HG03575 (cell line): ENCODE measurements around the gene ARL6IP4.
"Not testable (repeated sequence)": the region's sequence is repeated elsewhere in the genome, so short reads cannot be mapped to it uniquely, and the experiment has no call there.

Experiments
- ATAC-seq: cut with Tn5 transposase; IDR thresholded peaks from one replicate; pipeline ENCODE4 v1.9.1; 2021; ENCODE audit not compliant: unreplicated experiment, insufficient number of reproducible peaks, low FRiP score; ENCODE audit errors: extremely low read depth

The ARL6IP4 gene

DNA sequence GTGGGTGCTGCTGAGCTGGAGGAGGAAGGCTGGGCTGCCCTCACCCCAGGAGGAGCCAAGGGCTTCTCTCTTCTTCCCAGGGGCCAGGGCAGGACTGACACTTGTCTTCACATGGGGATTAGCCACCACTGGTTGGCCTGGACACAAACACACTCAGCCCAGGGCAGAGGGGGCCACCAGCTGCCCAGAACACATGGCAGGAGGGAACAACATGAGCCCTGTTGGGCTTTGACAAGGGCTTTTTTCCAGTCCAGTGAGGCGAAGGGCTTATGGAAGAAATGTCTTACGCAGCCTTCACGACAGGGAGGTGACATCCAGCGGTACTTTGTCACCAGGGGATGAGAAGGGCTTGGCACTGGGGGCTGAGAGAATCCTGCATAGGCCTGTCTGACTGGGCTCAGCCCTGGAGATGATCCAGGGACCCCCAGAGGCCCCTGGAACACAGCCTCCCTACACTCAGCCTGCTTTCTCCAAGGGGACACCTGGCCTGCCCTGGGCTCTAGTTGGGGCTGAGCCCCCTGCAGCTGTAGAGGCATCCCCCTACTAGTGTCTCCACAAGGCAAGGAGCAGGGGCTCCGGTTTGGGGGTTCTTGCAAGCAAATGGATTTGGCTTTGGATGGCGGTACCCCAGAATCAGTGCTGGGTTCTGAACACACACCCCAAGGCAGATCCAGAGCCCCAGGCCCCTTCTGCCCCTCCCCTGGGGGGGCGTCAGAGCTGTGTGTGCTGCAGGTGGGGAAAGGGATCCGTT is 18.9 kb downstream of the ARL6IP4 start:
- ATAC-seq = no peak

DNA sequence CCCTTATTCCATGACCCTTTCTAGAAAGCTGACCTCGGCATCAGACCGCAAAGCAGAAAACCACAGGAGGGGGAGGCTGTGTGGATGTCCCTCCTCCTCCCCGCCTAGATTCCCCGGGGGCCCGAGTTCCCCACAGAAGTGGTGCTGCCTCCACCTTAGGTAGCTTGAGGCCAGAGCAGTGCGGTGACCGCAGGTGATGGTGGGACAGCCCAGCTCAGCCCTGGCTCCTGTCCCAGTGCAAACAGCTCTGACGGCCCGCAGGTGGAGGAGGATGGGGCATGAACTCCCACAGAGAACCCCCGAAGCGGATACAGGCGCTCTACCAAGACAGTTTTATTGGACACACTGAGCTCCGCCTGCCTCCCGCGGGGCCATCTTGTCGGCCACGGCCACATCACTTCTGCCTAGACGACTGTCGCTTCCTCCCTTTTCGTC is 19.5 kb downstream of the ARL6IP4 start:
- no peak for ATAC-seq

DNA sequence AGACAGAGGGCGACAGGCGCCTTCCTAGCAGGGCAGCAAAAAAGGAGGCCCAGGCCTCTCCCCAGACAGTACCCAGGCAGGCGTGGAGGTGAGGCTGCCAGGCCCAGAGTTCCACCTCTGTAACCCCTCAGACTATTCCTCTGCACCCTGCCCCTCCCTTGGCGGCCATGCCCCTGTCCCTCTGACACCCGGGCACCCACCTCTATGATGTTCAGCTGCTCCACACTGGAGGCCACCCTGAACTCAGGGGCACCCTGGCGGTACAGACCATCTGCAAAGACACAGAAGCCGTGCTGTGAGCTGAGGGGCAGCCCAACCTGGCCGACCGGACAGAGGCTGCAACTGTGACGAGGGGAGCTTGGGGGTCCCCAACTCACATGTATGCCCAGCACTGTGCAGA is 20.1 kb downstream of the ARL6IP4 start:
- no peak for ATAC-seq

DNA sequence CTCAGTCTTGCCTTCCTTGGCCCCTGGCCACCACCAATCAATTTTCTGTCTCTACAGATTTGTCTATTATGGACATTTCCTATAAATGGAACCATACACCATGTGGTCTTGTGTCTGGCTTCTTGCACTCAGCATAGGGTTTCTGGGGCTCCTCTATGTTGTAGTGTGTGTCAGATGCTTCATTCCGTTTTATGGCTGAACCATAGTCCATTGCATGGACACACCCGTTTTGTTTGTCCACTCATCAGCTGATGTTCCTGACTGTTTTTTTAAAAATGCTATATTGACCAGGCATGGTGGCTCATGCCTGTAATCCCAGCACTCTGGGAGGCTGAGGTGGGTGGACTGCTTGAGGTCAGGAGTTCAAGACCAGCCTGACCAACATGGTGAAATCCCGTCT is 21.0 kb downstream of the ARL6IP4 start:
- no peak for ATAC-seq

DNA sequence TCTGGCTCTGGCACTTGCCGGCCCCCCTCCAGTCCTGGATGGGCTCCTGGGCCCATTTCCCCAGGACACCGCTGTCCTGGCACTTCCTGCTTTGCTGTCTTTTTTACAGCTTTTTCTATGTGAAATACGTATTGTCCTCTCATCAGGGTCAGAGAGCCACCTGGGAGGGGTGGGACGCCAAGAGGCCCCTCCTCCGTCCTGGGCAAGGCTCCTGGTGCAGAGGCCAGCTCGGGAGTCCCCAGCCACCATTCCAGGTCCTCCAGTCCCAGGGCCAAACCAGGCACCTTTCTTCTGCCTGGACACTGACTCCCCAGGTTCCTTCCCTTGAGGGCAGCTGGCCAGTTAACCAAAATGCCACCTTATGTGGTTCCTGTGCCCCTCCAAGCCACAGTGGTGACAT is 22.8 kb downstream of the ARL6IP4 start:
- no peak for ATAC-seq

DNA sequence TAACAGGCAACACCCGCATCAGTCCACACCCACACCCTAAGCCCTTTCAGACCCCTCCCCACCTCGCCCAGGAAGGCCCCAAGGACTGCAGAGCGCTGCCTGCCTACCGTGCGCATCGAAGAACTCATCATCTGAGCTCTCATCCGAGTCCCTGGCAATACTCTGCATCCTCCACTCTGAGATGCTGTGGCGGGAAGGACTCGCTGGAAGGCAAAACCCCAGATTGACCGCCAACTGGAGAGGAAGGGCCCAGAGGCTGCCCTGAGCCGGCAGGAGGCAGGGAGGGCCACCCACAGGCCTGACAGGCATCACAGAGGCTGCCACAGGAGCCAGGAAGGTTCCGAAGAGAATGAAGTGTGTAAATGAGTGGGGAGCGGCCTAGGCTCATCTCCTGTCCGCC is 23.8 kb downstream of the ARL6IP4 start:
- no peak for ATAC-seq

DNA sequence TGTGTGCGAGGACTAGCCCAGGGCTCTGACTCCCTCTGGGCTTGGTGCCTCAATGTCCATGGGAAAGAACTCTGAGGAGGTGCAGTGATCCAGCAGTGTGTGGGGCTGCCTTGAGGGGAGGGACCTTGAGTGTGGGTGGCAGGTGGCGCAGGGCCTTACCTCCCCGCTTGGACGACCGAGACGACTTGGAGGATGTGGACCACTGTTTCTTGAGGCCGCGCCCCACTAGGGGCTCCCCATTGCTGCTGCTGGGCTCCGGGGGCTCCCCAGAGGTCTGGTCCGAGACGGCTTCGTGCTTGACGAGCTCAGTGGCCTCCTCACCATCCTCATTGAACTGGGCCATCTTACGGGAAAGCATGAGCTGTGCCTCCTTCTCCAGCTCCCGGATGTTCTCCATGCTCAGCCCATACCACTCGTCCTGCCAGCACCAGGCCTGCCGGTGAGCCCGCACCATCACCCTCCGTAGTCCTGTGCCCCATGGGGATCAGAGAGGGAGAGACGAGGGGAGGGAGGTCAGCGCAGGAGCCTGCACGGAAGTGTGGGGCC is 24.7 kb downstream of the ARL6IP4 start:
- no peak for ATAC-seq

DNA sequence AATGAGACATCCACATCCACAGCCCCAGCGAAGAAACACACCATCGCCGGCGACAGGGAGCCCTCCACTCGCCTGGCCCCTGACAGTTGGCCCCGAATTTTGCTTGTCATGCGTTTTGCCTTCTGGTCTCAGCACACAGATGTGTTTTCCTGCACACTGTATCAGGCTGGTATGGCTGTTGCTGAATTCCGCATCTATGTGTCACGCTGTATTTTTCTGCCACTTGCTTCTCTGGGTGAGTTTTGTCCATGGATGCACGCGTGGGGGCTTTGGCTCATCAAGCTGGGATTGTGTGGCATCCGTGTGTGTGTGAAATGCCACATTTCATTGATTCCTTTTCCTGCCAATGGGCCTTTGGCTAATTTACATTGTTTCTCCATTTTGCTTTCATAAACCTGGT is 26.5 kb downstream of the ARL6IP4 start:
- no peak for ATAC-seq

DNA sequence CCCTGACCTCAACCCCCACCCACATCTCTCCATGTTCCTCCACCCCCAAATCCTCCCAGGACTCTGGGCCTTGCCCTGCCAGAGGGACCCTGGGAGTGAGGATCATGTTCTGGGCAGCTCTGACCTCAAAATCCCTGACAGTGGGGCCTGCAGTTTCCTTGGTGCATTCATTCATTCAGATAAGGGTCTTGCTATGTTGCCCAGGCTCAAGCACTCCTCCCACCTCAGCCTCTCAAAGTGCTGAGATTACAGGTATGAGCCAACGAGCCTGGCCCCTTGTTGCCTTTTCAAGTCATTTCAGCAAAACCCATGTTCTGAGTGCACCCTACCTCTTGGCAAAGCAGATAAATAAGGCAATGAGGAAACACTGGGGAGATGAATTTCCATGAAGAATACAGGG is 29.6 kb downstream of the ARL6IP4 start:
- no peak for ATAC-seq

DNA sequence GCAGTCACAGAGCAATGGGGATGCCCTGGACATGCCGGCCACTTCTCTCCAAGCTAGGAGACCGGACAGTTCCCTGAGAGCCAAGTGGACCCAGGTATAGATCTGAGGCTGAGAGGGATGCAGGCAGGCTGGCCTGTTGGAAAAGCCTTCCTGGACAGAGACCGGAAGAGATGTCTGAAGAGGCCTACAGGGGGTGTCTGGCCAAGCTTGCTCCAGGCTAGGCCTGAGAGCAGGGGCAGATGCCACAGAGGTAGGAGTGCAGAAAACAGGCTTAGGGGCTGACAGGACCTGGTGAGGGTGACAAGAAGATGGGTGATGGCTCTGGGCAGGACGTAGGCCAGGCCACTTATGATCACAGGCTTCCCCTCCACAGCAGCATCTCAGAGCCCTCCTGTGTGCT is 30.2 kb downstream of the ARL6IP4 start:
- no peak for ATAC-seq

DNA sequence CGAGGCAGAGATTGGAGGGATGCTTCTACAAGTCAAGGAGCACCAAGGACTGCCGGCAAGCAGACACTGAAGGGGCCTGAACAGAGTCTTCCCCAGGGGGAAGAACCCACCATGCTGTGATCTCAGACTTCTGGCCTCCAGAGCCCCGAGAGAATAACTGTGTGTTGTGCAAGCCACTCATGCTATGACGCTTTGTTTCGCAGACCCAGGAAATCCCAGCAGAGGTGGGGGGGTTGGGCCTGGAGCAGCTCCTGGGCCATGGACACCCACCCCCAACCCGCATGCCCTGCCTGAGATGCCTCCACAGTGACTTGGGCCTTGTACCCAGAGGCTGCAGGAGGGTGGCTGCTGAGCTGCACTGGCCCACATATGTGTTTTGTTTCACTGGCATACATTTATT is 31.2 kb downstream of the ARL6IP4 start:
- ATAC-seq = no peak

DNA sequence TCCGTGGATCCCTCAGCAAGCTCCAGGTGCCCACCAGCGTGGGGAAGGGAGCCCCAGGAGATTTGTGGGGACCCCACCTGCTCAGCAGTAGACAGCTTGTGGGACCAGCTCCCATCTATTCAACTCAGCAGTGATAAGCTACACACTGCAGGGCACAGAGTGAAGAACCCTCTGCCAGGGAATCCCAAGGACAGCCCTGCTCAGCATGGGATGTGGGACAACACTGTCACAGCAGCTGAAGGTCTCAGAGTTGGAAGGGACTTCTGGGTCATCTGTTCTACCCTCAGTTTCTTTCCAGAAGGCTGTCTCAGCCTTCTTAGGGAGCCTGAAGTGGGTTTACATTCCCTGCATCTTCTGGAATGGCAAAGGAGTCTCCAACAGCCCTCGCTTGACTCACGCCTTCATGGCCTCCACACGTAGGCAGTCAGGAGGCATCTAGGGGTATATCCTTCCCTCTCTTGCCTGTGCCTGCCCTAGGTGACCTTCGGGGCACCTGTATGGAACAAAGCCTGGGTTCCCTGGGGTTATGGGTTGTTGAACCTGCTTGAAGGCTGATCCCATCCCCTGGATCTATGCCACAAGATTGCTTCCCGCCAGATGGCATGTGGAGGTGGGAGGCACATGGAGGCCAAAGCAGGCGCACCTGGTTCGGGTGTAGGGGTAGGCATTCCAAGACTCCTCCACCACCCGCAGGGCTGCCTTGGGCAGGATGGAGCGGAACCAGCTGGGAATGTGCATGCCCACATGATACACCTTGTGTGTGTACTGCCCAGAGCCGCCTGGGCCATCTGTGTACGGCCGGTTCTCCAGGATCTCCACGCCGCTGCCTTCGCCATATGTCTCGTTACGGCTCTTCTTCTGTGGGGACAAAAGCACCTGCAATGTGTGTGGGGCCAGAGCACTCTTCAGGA is 33.0 kb downstream of the ARL6IP4 start:
- no peak for ATAC-seq

DNA sequence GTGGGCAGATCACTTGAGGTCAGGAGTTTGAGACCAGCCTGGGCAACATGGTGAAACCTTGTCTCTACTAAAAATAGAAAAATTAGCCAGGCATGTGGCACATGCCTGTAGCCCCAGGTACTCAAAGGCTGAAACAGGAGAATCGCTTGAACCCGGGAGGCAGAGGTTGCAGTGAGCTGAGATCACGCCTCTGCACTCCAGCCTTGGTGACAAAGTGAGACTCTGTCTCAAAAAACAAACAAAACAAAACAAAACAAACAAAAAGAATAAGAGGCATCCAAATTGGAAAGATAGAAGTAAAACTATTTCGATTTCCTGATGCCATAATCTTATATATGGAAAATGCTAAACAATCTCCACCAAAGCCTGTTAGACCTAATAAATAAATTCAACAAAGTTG is 34.0 kb downstream of the ARL6IP4 start:
- ATAC-seq = not testable (repeated sequence)

DNA sequence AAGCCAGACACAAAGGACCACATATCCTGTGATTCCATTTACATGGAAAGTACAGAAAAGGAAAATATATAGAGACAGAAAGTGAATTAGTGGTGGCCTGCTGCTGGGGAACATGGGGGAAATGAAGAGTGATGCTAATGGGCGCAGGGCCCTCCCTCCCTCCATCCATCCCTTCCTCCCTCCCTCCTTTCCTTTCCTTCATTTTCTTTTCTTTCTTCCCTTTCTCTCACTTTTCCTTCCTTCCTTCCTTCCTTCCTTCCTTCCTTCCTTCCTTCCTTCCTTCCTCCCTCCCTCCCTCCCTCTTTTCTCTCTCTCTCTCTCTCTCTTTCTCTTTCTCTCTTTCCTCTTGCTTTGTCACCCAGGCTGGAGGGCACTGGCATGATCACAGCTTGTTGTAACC is 37.3 kb downstream of the ARL6IP4 start:
- ATAC-seq = no peak

DNA sequence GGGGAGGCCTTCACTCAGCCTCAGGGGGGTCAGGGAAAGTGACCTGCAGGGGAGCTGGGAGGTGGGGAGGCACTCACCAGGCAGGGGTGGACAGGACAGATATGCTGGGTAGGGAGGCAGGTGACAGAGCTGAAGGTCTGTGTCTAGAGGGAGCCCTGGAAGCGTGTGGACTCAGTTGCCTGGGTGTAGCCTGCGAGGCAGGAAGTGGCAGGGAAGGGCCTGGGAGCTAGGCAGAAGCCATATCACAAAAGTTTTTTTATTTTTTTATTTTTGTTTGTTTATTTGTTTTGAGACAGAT is 39.3 kb downstream of the ARL6IP4 start:
- no peak for ATAC-seq

DNA sequence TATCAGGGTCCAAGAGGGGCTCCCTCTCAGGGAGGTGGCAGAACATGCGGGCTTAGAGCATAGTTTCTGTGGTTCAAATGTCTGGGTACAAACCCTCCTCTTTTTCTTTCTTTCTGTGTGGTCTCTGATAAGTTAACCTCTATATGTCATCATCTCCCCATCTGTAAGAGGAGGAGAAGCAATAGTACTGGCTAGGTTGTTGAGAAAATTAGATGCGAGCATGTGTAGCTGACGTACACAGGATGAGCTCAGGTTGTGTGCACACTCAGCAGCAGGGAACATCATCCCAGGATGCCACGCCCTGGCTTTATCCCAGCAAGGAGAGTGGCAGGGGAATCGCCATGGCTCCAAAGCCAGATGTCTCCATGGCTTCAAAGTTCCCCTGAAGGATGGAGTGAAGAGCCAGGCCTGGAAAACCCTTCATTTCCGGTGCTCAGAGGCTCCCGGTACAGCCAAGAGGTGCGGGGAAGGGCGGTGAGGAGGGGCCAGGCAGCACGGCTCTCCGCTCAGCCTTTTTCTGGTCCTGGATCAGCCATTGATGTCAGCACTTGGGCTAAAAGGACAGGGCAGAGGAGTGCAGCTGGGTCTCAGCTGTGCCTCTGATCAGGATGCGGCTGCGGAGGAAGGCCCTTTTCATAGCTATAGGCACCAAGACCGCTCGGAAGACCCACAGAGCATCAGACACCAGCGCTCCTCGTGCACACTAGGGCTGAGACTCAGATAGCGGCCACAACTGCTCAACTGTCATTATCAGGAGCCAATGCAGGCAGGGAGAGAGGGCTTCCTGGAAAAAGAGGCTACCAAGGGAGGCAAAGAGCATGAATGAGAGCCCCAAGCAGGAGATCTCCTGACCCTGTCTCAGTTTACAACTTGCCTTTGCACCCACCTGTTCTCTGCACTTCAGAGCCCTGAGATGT is 41.5 kb downstream of the ARL6IP4 start:
- ATAC-seq = no peak

DNA sequence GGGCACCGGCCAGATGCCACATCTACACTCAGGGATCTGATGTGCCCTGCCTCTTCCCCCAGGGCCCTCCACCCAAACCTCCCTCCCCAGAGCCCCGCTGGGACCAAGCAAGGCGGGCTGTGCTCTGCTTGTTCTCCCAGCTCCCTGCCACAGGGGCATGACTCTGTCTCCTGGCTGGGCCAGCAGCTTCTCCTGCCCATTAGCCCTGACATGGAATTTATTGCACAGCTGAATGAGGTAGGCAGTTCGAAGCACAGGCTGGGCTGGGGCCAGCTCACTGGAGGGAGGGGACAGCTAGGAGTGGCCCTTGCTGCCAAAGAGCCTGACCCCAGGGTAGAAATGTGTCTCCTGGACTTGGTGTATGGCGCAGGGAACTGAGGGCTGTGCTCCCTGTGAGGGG is 42.4 kb downstream of the ARL6IP4 start:
- ATAC-seq = no peak

DNA sequence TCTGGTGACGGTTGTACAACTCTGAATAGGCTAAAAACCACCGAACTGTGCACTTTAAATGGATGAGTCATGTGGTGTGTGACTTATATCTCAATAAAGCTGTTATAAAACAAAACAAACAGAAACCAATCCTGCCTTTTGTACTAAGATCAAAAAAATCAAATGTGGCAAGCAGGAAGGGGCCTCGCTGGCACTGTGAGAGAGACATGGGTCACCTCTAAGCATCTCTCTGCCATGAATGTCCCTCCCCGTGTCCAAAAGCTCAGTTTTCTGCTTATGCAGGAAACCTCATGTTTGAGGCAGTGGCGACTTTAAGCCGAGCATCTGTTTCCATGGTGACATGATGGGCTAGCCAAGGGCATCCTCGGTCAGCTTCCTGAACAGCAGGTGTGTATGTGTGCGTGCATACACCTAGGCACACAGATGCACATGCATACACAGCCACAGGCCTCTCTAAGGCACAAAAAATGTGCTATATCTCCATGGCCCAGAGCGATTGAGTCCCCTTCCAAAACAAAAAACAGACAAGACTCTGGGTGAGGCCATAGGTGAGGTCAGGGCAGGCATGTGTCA is 44.4 kb downstream of the ARL6IP4 start:
- no peak for ATAC-seq
